ENCODE results near the gene AKAP11.
"Not testable (repeated sequence)": the region's sequence is repeated elsewhere in the genome, so short reads cannot be mapped to it uniquely, and the experiment has no call there.

The AKAP11 gene, protein sequence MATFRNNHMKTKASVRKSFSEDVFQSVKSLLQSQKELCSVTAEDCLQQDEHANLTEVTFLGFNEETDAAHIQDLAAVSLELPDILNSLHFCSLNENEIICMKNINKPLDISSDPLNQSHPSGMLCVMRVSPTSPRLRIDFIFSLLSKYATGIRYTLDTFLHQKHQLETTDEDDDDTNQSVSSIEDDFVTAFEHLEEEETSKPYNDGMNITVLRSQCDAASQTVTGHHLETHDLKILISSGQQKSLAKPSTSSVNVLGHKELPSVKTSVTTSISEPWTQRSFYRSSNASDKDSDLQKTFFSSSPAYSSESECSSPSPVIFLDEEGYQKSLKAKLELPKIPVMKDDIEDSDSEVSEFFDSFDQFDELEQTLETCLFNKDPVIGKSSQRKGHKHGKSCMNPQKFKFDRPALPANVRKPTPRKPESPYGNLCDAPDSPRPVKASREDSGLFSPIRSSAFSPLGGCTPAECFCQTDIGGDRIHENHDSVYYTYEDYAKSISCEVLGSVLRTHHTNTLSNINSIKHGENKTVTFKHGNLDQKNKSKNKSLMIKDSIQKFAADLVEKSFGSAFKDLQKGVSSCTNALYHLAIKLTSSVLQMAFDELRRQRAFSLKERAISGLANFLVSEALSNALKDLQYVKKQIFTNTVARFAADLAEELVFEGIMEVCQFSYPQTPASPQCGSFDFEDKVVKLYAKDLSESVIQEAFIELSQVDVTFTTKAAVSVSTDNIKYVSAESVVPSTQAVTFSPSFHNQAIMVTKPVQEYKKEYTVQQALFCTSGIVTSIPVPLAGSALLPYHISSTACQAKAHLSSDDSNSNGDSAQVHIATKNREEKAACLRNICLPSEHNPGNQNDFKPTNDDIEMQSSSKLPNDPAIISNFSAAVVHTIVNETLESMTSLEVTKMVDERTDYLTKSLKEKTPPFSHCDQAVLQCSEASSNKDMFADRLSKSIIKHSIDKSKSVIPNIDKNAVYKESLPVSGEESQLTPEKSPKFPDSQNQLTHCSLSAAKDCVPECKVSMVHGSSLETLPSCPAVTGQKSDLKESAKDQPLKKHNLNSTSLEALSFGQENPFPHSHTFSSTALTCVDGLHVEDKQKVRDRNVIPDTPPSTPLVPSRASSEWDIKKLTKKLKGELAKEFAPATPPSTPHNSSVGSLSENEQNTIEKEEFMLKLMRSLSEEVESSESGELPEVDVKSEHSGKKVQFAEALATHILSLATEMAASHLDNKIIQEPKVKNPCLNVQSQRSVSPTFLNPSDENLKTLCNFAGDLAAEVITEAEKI (N-terminal part only)

DNA sequence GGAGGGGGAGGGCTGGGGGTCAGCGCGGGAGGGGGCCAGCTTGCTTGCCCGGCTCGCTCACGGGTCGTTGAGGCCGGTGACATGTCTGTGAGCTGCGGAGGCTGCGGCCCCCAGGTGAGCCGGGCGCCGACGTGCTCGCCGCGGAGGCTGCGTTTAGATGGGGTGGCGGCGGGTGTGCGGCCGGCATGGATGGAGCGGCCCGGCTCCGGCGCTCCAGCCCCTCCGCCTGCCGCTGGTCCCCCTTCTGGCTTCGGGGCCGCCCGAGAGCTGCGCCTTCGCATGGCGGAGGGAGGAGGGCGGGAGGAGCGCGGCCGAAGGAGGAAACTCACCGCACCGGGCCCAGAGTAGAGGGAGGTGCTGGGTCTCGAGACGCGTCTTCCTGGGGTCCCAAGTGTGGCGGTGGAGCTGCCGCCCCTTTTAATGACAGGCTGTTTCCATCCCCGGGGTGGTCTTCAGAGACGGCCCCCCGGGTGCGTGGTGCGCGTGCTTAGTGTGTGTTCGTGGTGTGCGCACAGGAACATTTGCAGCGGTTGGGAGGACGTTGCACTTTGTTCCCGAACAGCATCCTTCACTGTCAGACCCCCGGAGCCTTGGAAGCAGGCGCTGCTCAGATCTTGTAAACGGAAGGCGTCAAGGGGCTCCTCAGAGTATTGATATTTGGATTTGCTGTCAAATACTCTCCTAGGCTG lies at the start of gene AKAP11:
Gene AKAP11 (plus strand): TSS at position 38 of the 689 bp plus-strand sequence. CDS start 14,197 bp downstream, outside the sequence.
- peak; percentile 36 for DNase-seq (ENCODE audit: low spot score)

GRCh38 chr13:42223681-42224080 lies 48.3 kb upstream of the AKAP11 start:
- no peak for DNase-seq (ENCODE audit: low spot score)

GRCh38 chr13:42225051-42225450 lies 46.9 kb upstream of the AKAP11 start:
- no peak for DNase-seq (ENCODE audit: low spot score)

- not testable (repeated sequence) for DNase-seq (ENCODE audit: low spot score)
Measured at GRCh38 chr13:42226759-42227158, 45.2 kb upstream of the AKAP11 start.

GRCh38 chr13:42228527-42228926 lies 43.4 kb upstream of the AKAP11 start:
- no peak for DNase-seq (ENCODE audit: low spot score)

GRCh38 chr13:42229287-42229686 lies 42.7 kb upstream of the AKAP11 start:
- DNase-seq (ENCODE audit: low spot score) = no peak

GRCh38 chr13:42232671-42233070 lies 39.3 kb upstream of the AKAP11 start:
- no peak for DNase-seq (ENCODE audit: low spot score)

DNA sequence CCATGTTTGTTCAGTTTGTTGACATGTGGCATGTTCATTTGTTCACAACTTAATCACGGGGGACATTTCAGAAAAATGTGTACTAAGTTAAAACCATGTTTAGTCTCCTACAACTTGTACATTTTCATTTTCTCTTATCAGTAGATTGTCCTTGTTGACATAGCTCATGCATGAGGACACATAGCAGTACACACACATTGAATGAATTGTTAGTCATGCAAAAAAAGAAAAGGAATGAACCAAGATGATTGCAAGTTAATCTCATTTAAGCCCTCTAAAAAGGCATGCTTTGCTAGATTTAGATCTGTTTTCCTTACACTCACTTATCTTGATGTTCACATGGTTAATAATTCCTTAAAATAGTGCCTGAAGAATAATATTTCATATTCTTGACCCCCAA lies 38.2 kb upstream of the AKAP11 start:
- no peak for DNase-seq (ENCODE audit: low spot score)

DNA sequence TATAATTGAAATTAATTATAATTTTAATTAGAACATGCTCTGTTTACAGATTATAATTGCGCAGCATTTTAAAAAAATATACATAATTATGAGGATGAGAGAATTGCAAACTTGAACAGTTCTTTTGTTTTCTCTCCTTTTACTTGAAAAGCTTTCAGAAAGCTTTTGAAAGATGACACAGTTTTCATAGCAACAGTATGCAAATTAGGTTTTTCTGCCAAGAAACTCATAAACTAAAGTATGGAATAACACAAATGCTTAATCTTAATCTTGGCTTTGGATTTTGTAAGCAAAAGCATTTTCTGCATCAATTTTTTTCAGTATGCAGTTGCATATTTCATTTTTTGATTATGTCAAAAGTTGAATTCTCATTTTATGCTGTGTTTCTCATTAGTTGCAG lies 32.8 kb upstream of the AKAP11 start:
- no peak for DNase-seq (ENCODE audit: low spot score)

DNA sequence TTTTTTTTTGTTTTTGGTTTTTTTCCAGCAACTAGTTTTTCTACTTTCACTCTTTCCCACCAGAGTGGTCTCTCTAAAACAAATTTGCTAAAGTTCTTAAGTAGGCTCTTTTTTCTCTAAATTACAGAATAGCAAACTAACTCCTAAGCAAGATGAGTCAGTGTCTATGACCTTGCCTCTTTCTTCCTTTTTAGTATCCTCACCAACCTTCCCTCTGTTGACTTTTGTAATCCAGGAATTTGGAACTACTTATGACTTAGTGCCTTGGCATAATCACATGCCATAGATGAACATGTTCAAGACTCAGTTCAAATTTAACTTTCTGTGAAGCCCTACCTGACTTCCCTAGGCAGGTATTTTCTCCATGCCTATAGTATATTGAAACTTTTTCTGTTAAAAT lies 32.3 kb upstream of the AKAP11 start:
- DNase-seq (ENCODE audit: low spot score) = peak; percentile 60

GRCh38 chr13:42246541-42246940 lies 25.4 kb upstream of the AKAP11 start:
- DNase-seq (ENCODE audit: low spot score) = no peak

DNA sequence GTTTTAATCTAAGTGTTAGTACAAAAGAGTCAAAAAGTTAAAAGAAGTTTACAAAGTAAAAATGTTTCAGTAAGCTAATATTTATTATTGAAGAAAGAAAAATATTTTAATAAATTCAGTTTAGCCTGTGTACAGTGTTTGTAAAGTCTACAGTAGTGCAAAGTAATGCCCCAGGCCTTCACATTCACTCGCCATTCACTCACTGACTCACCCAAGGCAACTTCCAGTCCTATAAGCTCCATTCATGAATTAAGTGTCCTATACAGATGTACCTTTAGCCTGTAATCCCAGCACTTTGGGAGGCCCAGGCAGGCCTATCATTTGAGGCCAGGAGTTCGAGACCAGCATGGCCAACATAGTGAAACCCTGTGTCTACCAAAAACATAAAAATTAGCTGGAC lies 24.1 kb upstream of the AKAP11 start:
- no peak for DNase-seq (ENCODE audit: low spot score)

DNA sequence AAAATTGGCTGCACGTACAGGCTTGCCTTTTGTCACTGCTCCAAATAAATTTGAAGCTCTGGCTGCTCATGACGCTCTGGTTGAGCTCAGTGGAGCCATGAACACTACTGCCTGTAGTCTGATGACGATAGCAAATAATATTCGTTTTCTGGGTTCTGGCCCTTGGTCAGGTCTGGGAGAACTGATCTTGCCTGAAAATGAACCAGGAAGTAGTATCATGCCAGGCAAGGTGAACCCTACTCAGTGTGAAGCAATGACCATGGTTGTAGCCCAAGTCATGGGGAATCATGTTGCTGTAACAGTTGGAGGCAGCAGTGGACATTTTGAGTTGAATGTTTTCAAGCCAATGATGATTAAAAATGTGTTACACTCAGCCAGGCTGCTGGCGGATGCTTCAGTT lies 16.1 kb upstream of the AKAP11 start:
- no peak for DNase-seq (ENCODE audit: low spot score)

DNA sequence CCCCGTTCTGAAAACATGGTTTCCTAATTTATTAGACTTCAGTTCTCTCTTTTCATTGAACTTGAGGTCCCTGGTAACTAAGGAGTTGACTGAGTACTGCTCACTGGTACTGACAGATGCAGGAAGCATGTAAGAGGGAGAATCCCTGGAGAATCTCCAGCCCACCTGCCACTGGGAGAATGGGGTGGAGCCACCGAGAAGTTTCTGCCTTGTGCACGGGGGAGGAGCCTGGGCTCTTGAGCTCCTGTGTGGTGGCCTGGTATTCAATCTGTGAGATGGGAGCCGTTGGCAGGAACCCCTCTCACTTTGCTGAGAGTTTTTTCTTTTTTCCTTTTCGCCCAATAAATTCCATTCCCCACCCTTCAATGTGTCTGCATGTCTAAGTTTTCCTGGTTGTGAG lies 13.2 kb upstream of the AKAP11 start:
- DNase-seq (ENCODE audit: low spot score) = no peak

DNA sequence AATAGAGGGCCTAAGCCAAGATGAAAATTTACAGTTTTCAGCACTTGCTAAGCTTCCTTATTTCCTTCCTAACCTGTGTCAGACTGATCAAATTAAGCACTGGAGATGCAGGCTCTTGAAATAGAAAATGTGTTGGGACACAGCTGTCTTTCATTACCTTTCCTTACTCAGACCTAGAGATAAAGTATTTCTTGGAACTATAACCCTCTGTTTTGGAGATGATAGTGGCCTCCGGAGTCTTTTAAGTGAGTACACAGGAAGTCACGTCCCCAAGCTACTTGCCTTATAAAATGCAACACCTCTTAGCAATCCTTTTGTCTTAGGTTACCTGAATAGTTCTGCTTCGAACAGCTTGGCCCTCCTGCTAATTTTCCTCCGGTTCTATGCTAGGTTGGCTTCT lies 12.4 kb upstream of the AKAP11 start:
- no peak for DNase-seq (ENCODE audit: low spot score)

- no peak for DNase-seq (ENCODE audit: low spot score)
Measured at GRCh38 chr13:42260903-42261654, 10.9 kb upstream of the AKAP11 start.

DNA sequence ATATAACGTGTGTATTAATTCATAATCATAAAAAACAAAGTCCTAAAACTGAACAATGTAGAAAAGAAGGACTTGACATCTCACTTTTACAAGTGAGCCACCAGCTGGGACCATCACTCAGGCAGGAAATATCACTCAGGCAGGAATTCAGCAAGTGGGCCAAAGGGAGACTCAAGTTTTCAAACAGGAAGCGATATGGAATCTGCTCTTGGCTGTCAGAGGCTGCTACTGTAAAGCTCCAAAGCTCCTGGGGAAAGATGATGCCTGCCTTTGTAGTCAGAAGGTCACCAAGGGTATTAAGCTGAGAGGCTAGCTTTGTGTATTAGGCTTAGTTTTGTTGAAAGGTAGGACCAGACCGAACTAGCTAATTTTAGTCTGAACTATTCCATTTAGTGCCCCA lies 5.5 kb upstream of the AKAP11 start:
- peak; percentile 35 for DNase-seq (ENCODE audit: low spot score)

GRCh38 chr13:42270160-42270856 lies 1.6 kb upstream of the AKAP11 start:
- no peak for DNase-seq (ENCODE audit: low spot score)

DNA sequence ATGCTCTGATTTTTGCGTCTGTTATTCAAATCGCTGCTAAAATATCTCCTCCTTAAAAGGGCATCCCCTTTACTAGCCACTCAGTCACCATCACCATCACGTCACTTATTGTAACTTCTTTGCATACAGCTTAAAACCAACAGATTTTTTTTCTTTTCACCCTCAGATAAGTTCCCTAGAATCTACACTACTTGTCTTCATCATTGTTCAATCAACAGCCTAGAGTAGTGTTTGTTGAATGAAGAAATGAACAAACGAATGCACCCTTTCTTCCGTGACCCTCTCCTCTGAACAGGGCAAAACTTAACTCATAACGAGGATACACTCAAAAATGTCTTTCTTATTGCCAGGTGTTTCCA lies 1.1 kb upstream of the AKAP11 start:
- no peak for DNase-seq (ENCODE audit: low spot score)

GRCh38 chr13:42271337-42272114 lies 426 bp upstream of the AKAP11 start:
- DNase-seq (ENCODE audit: low spot score) = peak; percentile 99
